ENCODE data around the gene PDE4C. TPM values are rescaled to one million over a fixed set of nuclear protein-coding genes. Genes with fewer than 3 reads are reported as not detected.

PDE4C gene
- total RNA-seq, 1 donor from 2014 or later, result 1.6 TPM

- Mint-ChIP-seq H3K4me1 (ENCODE audit: low read depth) (peaks cover 3% of the 10 kb centered on the region), H3K9me3 (ENCODE audit: low read depth) (no peaks in the 10 kb centered on the region), H3K36me3 (ENCODE audit: insufficient read depth) (no peaks in the 10 kb centered on the region), H3K4me3 (ENCODE audit: low read depth) (no peak overlapping the region), H3K27ac (no peak overlapping the region), H3K27me3 (peaks cover 37% of the 10 kb centered on the region)
- no peak for DNase-seq (ENCODE audit: low spot score, unreplicated experiment)
- TF ChIP-seq CTCF (IDR thresholded peaks at IDR 0.05; ENCODE audit: unreplicated experiment), result no peak
Measured at GRCh38 chr19:18219911-18220631, 6.2 kb downstream of the PDE4C start.

GRCh38 chr19:18218600-18218999 is 7.6 kb downstream of the PDE4C start:
- Mint-ChIP-seq H3K27ac (no peak overlapping the region), H3K9me3 (ENCODE audit: low read depth) (no peaks in the 10 kb centered on the region), H3K27me3 (peaks cover 34% of the 10 kb centered on the region), H3K4me3 (ENCODE audit: low read depth) (no peak overlapping the region), H3K36me3 (ENCODE audit: insufficient read depth) (no peaks in the 10 kb centered on the region), H3K4me1 (ENCODE audit: low read depth) (no peaks in the 10 kb centered on the region)
- no peak for TF ChIP-seq CTCF (IDR thresholded peaks at IDR 0.05; ENCODE audit: unreplicated experiment)
- no peak for DNase-seq (ENCODE audit: low spot score, unreplicated experiment)

- no peaks in the 10 kb centered on the region for H3K4me1 Mint-ChIP-seq (ENCODE audit: low read depth)
- no peak for TF ChIP-seq CTCF (IDR thresholded peaks at IDR 0.05; ENCODE audit: unreplicated experiment)
- no peak for DNase-seq (ENCODE audit: low spot score, unreplicated experiment)
- H3K27ac Mint-ChIP-seq, result no peak overlapping the region
- H3K36me3 Mint-ChIP-seq (ENCODE audit: insufficient read depth), result no peaks in the 10 kb centered on the region
- no peak overlapping the region for H3K4me3 Mint-ChIP-seq (ENCODE audit: low read depth)
- H3K9me3 Mint-ChIP-seq (ENCODE audit: low read depth), result no peaks in the 10 kb centered on the region
- peaks cover 34% of the 10 kb centered on the region for H3K27me3 Mint-ChIP-seq
Measured at GRCh38 chr19:18218159-18218558, 8.1 kb downstream of the PDE4C start.

GRCh38 chr19:18216789-18217188 is 9.4 kb downstream of the PDE4C start:
- Mint-ChIP-seq H3K27me3 (peaks cover 31% of the 10 kb centered on the region), H3K4me1 (ENCODE audit: low read depth) (no peaks in the 10 kb centered on the region), H3K27ac (no peak overlapping the region), H3K36me3 (ENCODE audit: insufficient read depth) (no peaks in the 10 kb centered on the region), H3K4me3 (ENCODE audit: low read depth) (no peak overlapping the region), H3K9me3 (ENCODE audit: low read depth) (no peaks in the 10 kb centered on the region)
- DNase-seq (ENCODE audit: low spot score, unreplicated experiment), result no peak
- no peak for TF ChIP-seq CTCF (IDR thresholded peaks at IDR 0.05; ENCODE audit: unreplicated experiment)

- Mint-ChIP-seq H3K36me3 (ENCODE audit: insufficient read depth) (no peaks in the 10 kb centered on the region), H3K4me3 (ENCODE audit: low read depth) (no peak overlapping the region), H3K27ac (peak overlapping the region; percentile 21), H3K27me3 (peaks cover 30% of the 10 kb centered on the region), H3K4me1 (ENCODE audit: low read depth) (no peaks in the 10 kb centered on the region), H3K9me3 (ENCODE audit: low read depth) (no peaks in the 10 kb centered on the region)
- DNase-seq (ENCODE audit: low spot score, unreplicated experiment), result no peak
- TF ChIP-seq CTCF (IDR thresholded peaks at IDR 0.05; ENCODE audit: unreplicated experiment), result no peak
Measured at GRCh38 chr19:18214779-18215433, 11.3 kb downstream of the PDE4C start.
